Endothelial cell (in vitro differentiated cells): ENCODE results near the gene PHF21A. TPM values are rescaled to one million over a fixed set of nuclear protein-coding genes. Genes with fewer than 3 reads are reported as not detected.
"Not testable (repeated sequence)": the region's sequence is repeated elsewhere in the genome, so short reads cannot be mapped to it uniquely, and the experiment has no call there.

Experiments used
- DNase-seq: peaks from one replicate; pipeline ENCODE4 v3.0.0; 2021; ENCODE audit warnings: low spot score
- H3K27ac Mint-ChIP-seq: one replicate; pipeline ENCODE4 v1.8.0; 2021; ENCODE audit warnings: mixed read lengths, inconsistent platforms; ENCODE audit not compliant: unreplicated experiment
- H3K27me3 Mint-ChIP-seq: one replicate; pipeline ENCODE4 v1.8.0; 2021; ENCODE audit warnings: mild to moderate bottlenecking, moderate library complexity, mixed read lengths, inconsistent platforms; ENCODE audit not compliant: unreplicated experiment
- H3K36me3 Mint-ChIP-seq: one replicate; pipeline ENCODE4 v1.8.0; 2021; ENCODE audit warnings: mild to moderate bottlenecking, low read depth, mixed read lengths, inconsistent platforms; ENCODE audit not compliant: unreplicated experiment
- H3K4me1 Mint-ChIP-seq: one replicate; pipeline ENCODE4 v1.8.0; 2021; ENCODE audit warnings: mild to moderate bottlenecking, mixed read lengths, inconsistent platforms; ENCODE audit not compliant: unreplicated experiment
- H3K4me3 Mint-ChIP-seq: one replicate; pipeline ENCODE4 v1.8.0; 2021; ENCODE audit warnings: mild to moderate bottlenecking, mixed read lengths, inconsistent platforms; ENCODE audit not compliant: unreplicated experiment
- H3K9me3 Mint-ChIP-seq: one replicate; pipeline ENCODE4 v1.8.0; 2021; ENCODE audit warnings: mixed read lengths, inconsistent platforms; ENCODE audit not compliant: unreplicated experiment
- CTCF ChIP-seq: fragments of 200-600 bp; sonication (generic); IDR thresholded peaks from one replicate; pipeline ENCODE4 v1.5.0; 2021; ENCODE audit warnings: antibody characterized with exemption; ENCODE audit not compliant: unreplicated experiment
- total RNA-seq: library from RNA; stranded (reverse); fragmentation: NEBNext Ultra II Directional; extraction: Animal tissue kit (Norgen Biotek cat#: 25700); gene quantifications from one replicate; pipeline ENCODE4 v1.2.1, GENCODE V29; 2021; ENCODE audit not compliant: unreplicated experiment

PHF21A gene
- total RNA-seq, 1 donor from 2014 or later: 52.8 TPM

DNA sequence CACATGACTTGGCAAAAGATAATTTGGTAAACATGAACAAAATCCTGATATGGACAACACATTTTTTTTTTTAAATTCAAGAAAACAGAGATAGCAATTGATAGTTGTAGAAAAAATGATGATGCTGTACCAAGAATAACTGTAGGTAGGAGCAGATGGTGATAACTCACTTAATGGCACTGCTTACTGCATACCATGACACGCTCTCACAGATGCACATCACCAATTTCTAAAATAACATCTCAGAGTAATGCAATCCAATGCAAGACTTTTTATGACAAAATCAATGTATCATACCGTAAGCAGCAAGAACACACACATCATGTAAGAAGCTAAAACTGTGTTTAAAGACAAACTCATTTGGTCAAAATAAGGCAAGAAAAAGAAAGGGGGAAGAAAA lies 102.6 kb downstream of the PHF21A start:
- Mint-ChIP-seq H3K9me3 (no peaks in the 10 kb centered on the region), H3K36me3 (no peaks in the 10 kb centered on the region), H3K27ac (no peak overlapping the region), H3K4me1 (no peaks in the 10 kb centered on the region), H3K27me3 (peaks cover 1% of the 10 kb centered on the region), H3K4me3 (no peak overlapping the region)
- DNase-seq: no peak
- TF ChIP-seq CTCF: no peak

GRCh38 chr11:46017341-46017740 lies 103.9 kb downstream of the PHF21A start:
- H3K36me3 Mint-ChIP-seq: no peaks in the 10 kb centered on the region
- H3K4me3 Mint-ChIP-seq: no peak overlapping the region
- H3K27me3 Mint-ChIP-seq: no peaks in the 10 kb centered on the region
- TF ChIP-seq CTCF: peak; percentile 12
- DNase-seq: no peak
- no peak overlapping the region for H3K27ac Mint-ChIP-seq
- no peaks in the 10 kb centered on the region for H3K4me1 Mint-ChIP-seq
- H3K9me3 Mint-ChIP-seq: no peaks in the 10 kb centered on the region

DNA sequence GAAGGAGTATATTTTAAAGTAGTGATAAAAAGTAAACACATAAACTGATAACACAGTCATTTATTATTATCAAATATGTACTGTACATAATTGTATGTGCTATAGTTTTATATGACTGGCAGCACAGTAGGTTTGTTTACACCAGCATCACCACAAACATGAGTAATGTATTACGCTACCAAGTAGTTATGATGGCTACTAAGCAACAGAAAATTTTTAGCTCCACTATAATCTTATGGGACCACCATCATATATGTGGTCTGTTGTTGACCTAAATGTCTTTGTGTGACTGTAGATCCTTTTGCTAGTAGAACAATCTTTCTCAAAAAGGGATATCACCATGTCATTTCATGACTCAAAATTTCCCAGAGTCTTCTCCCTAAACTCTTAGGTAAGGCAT lies 105.3 kb downstream of the PHF21A start:
- Mint-ChIP-seq H3K9me3 (no peaks in the 10 kb centered on the region), H3K27me3 (peaks cover 2% of the 10 kb centered on the region), H3K4me3 (no peak overlapping the region), H3K27ac (no peak overlapping the region), H3K4me1 (peaks cover 5% of the 10 kb centered on the region), H3K36me3 (no peaks in the 10 kb centered on the region)
- no peak for DNase-seq
- no peak for TF ChIP-seq CTCF

DNA sequence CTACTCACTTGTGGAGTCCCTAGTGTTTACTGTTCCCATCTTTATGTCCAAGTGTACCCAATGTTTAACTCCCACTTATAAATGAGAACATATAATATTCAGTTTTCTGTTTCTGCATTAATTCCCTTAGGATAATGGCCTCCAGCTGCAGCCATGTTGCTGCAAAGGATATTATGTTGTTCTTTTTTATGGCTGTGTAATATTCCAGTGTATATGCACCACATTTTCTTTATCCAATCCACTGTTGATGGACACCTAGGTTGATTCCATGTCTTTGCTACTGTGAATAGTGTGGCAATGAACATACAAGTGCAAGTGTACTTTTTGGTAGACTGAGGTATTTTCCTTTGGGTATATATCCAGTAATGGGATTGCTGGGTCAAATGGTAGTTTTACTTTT lies 107.1 kb downstream of the PHF21A start:
- DNase-seq, H3K36me3 Mint-ChIP-seq, H3K27me3 Mint-ChIP-seq, H3K4me3 Mint-ChIP-seq, H3K4me1 Mint-ChIP-seq, H3K27ac Mint-ChIP-seq, H3K9me3 Mint-ChIP-seq: not testable (repeated sequence)

DNA sequence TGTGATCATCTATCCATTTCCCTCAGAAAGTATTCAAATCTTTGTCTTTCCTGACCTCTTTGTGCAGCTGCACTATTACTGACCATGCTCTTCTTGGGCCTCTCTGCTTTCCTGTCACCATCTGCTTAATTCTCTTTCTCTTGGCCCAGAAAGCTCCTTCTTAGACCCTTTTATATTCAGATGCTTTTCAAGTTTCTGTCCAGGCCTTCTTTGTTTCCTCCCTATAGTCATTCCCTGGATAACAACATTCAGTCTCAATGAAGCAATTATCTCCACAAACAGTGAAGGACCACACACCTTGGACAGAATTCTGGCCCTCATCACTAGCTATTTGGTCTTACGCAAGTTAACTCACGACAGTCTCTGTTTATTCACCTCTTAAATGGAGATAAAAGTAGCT lies 109.1 kb downstream of the PHF21A start:
- Mint-ChIP-seq H3K4me1 (peaks cover 5% of the 10 kb centered on the region), H3K27me3 (peaks cover 2% of the 10 kb centered on the region), H3K9me3 (no peaks in the 10 kb centered on the region), H3K4me3 (no peak overlapping the region), H3K36me3 (no peaks in the 10 kb centered on the region), H3K27ac (no peak overlapping the region)
- no peak for DNase-seq
- no peak for TF ChIP-seq CTCF

DNA sequence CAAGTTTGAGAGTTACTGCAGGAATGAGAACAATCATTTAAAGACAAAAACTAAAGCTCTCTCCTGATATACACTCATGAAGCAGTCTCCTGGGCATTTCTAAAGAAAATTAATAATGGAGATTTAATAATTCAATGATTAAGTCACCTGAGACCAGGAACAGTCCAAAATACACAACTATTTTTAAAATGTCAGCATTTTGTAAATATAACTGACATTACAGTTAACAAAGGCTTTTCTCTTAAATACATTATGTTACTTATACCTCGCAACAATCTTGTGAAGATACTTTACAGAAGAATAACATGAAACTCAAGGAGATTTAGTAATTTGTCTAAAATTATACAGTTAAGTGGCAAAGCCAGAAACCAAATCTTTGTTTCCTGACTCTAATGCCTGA lies 111.2 kb downstream of the PHF21A start:
- Mint-ChIP-seq H3K27me3 (peaks cover 2% of the 10 kb centered on the region), H3K4me1 (peaks cover 5% of the 10 kb centered on the region), H3K27ac (no peak overlapping the region), H3K4me3 (no peak overlapping the region), H3K36me3 (no peaks in the 10 kb centered on the region), H3K9me3 (no peaks in the 10 kb centered on the region)
- TF ChIP-seq CTCF: no peak
- no peak for DNase-seq
